ENCODE data around the gene TTLL12. TPM values are rescaled to one million over a fixed set of nuclear protein-coding genes. Genes with fewer than 3 reads are reported as not detected.

The TTLL12 gene
- total and polyA plus RNA-seq, 2 of the 8 experiments (the other 6 are each of a cell fraction or from before 2014, with no cell fraction given), result 101 to 124 TPM

DNA sequence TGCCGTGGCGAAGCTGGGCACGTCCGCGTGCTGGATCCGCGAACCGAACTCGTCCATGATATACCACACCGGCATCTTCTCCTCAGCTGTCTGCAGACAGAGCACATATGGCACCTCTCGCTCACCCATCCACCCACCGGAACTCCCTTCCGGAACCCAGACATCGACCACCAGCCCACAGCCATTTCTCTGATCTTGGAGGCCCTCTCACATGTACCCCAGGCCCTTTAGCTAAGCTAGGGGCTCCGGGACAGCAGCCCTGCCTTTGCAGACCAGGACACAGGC lies 7.1 kb downstream of the TTLL12 start:
- Histone ChIP-seq H4K8ac (ENCODE audit: extremely low read depth, insufficient read depth, low read length) (no peak overlapping the region), H4K20me1 (replicated peaks in 1 of 2; ENCODE audit: control insufficient read depth in 1 of 2, insufficient read depth in 2 of 2, low read length in 2 of 2) (peaks cover 4 to 26% of the 10 kb centered on the region in 2 experiments), H3K4ac (replicated peaks; ENCODE audit: insufficient read length, low read depth, low read length) (no peak overlapping the region), H2BK12ac (ENCODE audit: low read depth, low read length) (no peak overlapping the region), H3K23me2 (ENCODE audit: low read depth, low read length) (no peaks in the 10 kb centered on the region), H3K18ac (ENCODE audit: extremely low read depth, low read length) (no peak overlapping the region), H3K9me3 (ENCODE audit: insufficient read depth in 2 of 2, low read depth in 1 of 2, low read length in 1 of 2) (no peaks in the 10 kb centered on the region), H3K4me1 (replicated peaks in 1 of 4; ENCODE audit: control insufficient read depth in 3 of 4, insufficient read depth in 4 of 4, low read length in 3 of 4) (peaks cover 0 to 4% (median 0%) of the 10 kb centered on the region in 4 experiments; a peak in 2 of 7 replicates), H2AK5ac (ENCODE audit: low read depth, low read length) (no peak overlapping the region), H2BK20ac (ENCODE audit: low read length) (no peak overlapping the region), H3K56ac (replicated peaks; ENCODE audit: insufficient read length, low read depth, low read length) (no peak overlapping the region), H4K91ac (replicated peaks; ENCODE audit: insufficient read length, low read length) (no peak overlapping the region), H3K27me3 (replicated peaks in 1 of 4; ENCODE audit: control insufficient read depth in 3 of 4, extremely low read depth in 1 of 4, insufficient read depth in 3 of 4, low read length in 3 of 4) (no peaks in the 10 kb centered on the region), H3K23ac (ENCODE audit: insufficient read length) (no peak overlapping the region), H2AFZ (ENCODE audit: low read length) (no peak overlapping the region), H3K9ac (replicated peaks in 1 of 4; ENCODE audit: extremely low read depth in 1 of 4, low read depth in 3 of 4, low read length in 3 of 4) (no peak overlapping the region), H3K36me3 (ENCODE audit: control insufficient read depth in 2 of 4, insufficient read depth in 4 of 4, low read length in 3 of 4) (peaks cover 19 to 49% (median 43%) of the 10 kb centered on the region in 4 experiments; a peak in 7 of 8 replicates), H2BK15ac (ENCODE audit: low read length) (no peak overlapping the region), H3K79me2 (ENCODE audit: control insufficient read depth in 1 of 2, insufficient read depth in 2 of 2, low read length in 2 of 2) (peaks cover 0 to 19% of the 10 kb centered on the region in 2 experiments; a peak in 3 of 4 replicates), H3K27ac (ENCODE audit: low read depth, low read length) (no peak overlapping the region), H2BK5ac (ENCODE audit: low read depth, low read length) (no peak overlapping the region), H2BK120ac (replicated peaks; ENCODE audit: low read depth, low read length) (no peak overlapping the region), H3K4me2 (ENCODE audit: insufficient read depth in 1 of 2, low read depth in 2 of 2, low read length in 2 of 2) (no peak overlapping the region), H3K79me1 (ENCODE audit: low read depth, low read length) (peaks cover 8% of the 10 kb centered on the region; the same call in 1 of the 2 replicates), H4K5ac (ENCODE audit: insufficient read length, low read depth, low read length) (no peak overlapping the region), H3K14ac (ENCODE audit: insufficient read length) (no peak overlapping the region), H3K4me3 (ENCODE audit: extremely low read depth in 1 of 4, insufficient read depth in 2 of 4, low read depth in 3 of 4, low read length in 4 of 4) (no peak overlapping the region)
- WGBS, 2 experiments (ENCODE audit: extremely low coverage in 1 of 2, insufficient coverage in 1 of 2, insufficient read length in 1 of 2, insufficient replicate concordance in 2 of 2, low coverage in 1 of 2, low lambda C conversion rate in 2 of 2, missing lambda C conversion rate in 1 of 2), result 91% methylated on average over 15 of the region's 15 CpGs; no CpG with 5 or more reads in 1 of the 2 experiments
- FAIRE-seq (no peak), DNase-seq (ENCODE audit: low read depth in 1 of 2, low spot score in 2 of 2) (no peak)
- ChIA-PET POLR2A (ENCODE audit: partially characterized antibody) (interaction anchor here (1.7 to 5.0 kb wide), 4 partner anchors 8 to 33 kb away, joined by 3 to 29 read pairs (median 8); no protein-coding TSS in a partner anchor), CTCF (ENCODE audit: partially characterized antibody) (interaction anchor here (0.8 to 12.4 kb wide), 3 partner anchors 9 to 91 kb away, joined by 3 to 104 read pairs (median 5); no protein-coding TSS in a partner anchor)
- TF ChIP-seq HDAC6 (IDR thresholded peaks at IDR 0.05; ENCODE audit: low read depth, low read length) (no peak), SP4 (IDR thresholded peaks at IDR 0.05; ENCODE audit: low read length) (no peak), CTBP2 (IDR thresholded peaks at IDR 0.05; ENCODE audit: borderline replicate concordance, insufficient read depth, insufficient read length, low read length) (no peak), BCL11A (IDR thresholded peaks at IDR 0.05; ENCODE audit: low read depth in 2 of 2, low read length in 2 of 2) (no peak), CBX5 (IDR thresholded peaks at IDR 0.05; ENCODE audit: low read depth, low read length) (no peak), RFX5 (IDR thresholded peaks at IDR 0.05; ENCODE audit: borderline replicate concordance, low read depth, low read length) (no peak)
